Measurements from ENCODE around the gene C1QTNF4. TPM values are rescaled to one million over a fixed set of nuclear protein-coding genes. Genes with fewer than 3 reads are reported as not detected.

Gene C1QTNF4
- total and polyA plus RNA-seq, 2 of the 13 experiments (the other 11 are each of a cell fraction or from before 2014, with no cell fraction given) = not detected

- TF ChIP-seq SKIL (CRISPR knock-in tag; IDR thresholded peaks at IDR 0.05; ENCODE audit: borderline replicate concordance) (peak; percentile 47; the same call in 1 of the 2 replicates), ATF1 (CRISPR knock-in tag; IDR thresholded peaks at IDR 0.05) (no peak), MAF1 (CRISPR knock-in tag; IDR thresholded peaks at IDR 0.05; ENCODE audit: borderline replicate concordance) (no peak), ZBTB7B (CRISPR knock-in tag; IDR thresholded peaks at IDR 0.05) (peak; percentile 68; the same call in 1 of the 2 replicates), ZNF775 (CRISPR knock-in tag; IDR thresholded peaks at IDR 0.05; ENCODE audit: borderline replicate concordance) (no peak), RNF219 (CRISPR knock-in tag; IDR thresholded peaks at IDR 0.05) (no peak), ZNF33B (CRISPR knock-in tag; IDR thresholded peaks at IDR 0.05) (no peak), ZNF431 (CRISPR knock-in tag; IDR thresholded peaks at IDR 0.05; ENCODE audit: borderline replicate concordance, low read depth) (peak; percentile 85; the same call in 1 of the 2 replicates), ZNF768 (CRISPR knock-in tag; IDR thresholded peaks at IDR 0.05) (peak; percentile 73), ZNF569 (CRISPR knock-in tag; IDR thresholded peaks at IDR 0.05; ENCODE audit: borderline replicate concordance) (0 out of 2 replicates have a peak, but pooled peaks have one; percentile 57), FOXK1 (CRISPR knock-in tag; IDR thresholded peaks at IDR 0.05; ENCODE audit: borderline replicate concordance, low read depth) (peak; percentile 90; the same call in 1 of the 2 replicates), ZNF740 (CRISPR knock-in tag; IDR thresholded peaks at IDR 0.05) (no peak), ZNF296 (CRISPR knock-in tag; conservative IDR thresholded peaks at IDR 0.05) (no peak), ZNF484 (CRISPR knock-in tag; IDR thresholded peaks at IDR 0.05; ENCODE audit: borderline replicate concordance, low read depth) (no peak), ZNF180 (CRISPR knock-in tag; IDR thresholded peaks at IDR 0.05; ENCODE audit: borderline replicate concordance, low read depth) (0 out of 2 replicates have a peak, but pooled peaks have one; percentile 39), ZNF883 (CRISPR knock-in tag; IDR thresholded peaks at IDR 0.05; ENCODE audit: not compliant biosample characterization) (peak; percentile 88), ZFP90 (CRISPR knock-in tag; IDR thresholded peaks at IDR 0.05; ENCODE audit: borderline replicate concordance) (no peak; the same call in 1 of the 2 replicates), DPF2 (CRISPR knock-in tag; IDR thresholded peaks at IDR 0.05; ENCODE audit: borderline replicate concordance, low read depth) (no peak), ZNF605 (CRISPR knock-in tag; IDR thresholded peaks at IDR 0.05) (peak; percentile 86), NPAS2 (CRISPR knock-in tag; IDR thresholded peaks at IDR 0.05; ENCODE audit: borderline replicate concordance) (no peak; the same call in 1 of the 2 replicates)
- TF ChIP-seq, protein P1, sequence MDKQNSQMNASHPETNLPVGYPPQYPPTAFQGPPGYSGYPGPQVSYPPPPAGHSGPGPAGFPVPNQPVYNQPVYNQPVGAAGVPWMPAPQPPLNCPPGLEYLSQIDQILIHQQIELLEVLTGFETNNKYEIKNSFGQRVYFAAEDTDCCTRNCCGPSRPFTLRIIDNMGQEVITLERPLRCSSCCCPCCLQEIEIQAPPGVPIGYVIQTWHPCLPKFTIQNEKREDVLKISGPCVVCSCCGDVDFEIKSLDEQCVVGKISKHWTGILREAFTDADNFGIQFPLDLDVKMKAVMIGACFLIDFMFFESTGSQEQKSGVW (CRISPR knock-in tag; IDR thresholded peaks at IDR 0.05; ENCODE audit: borderline replicate concordance) = no peak
Measured at GRCh38 chr11:47578524-47579494, 15.4 kb downstream of the C1QTNF4 start, which contains the start of the genes KBTBD4 and NDUFS3 (continued).
